Astrocyte (in vitro differentiated cells and primary cell): ENCODE measurements around the gene CAMKMT. TPM values are rescaled to one million over a fixed set of nuclear protein-coding genes. Genes with fewer than 3 reads are reported as not detected.

ENCODE experiments used
- DNase-seq: peaks from one replicate; pipeline ENCODE4 v3.0.0-alpha.2; 2010; ENCODE audit warnings: low read depth
- FAIRE-seq: peaks from 2 replicates; lab custom pipeline; 2011; peaks lifted over from hg19 to GRCh38; lab: Jason Lieb, UNC
- H2AFZ ChIP-seq: 2 replicates; pipeline ENCODE4 v1.6.0; 2012; ENCODE audit warnings: low read depth, low read length, inconsistent platforms
- H3K27ac ChIP-seq: 2 replicates; pipeline ENCODE4 v1.5.1; 2011; ENCODE audit warnings: low read depth, low read length, inconsistent platforms
- H3K27me3 ChIP-seq: 2 replicates; pipeline ENCODE4 v1.6.0; 2011; ENCODE audit warnings: low read length, inconsistent platforms; ENCODE audit not compliant: insufficient read depth
- H3K36me3 ChIP-seq: 2 replicates; pipeline ENCODE4 v1.5.1; 2011; ENCODE audit warnings: low read length, inconsistent platforms; ENCODE audit not compliant: insufficient read depth
- H3K4me1 ChIP-seq: 2 replicates; pipeline ENCODE4 v1.5.1; 2011; ENCODE audit warnings: low read length, inconsistent platforms; ENCODE audit not compliant: insufficient read depth
- H3K4me2 ChIP-seq: 2 replicates; pipeline ENCODE4 v1.6.0; 2012; ENCODE audit warnings: low read length, inconsistent platforms
- H3K4me3 ChIP-seq: 2 replicates; pipeline ENCODE4 v1.5.1; 2011; ENCODE audit warnings: low read depth, mild to moderate bottlenecking, low read length, inconsistent platforms; ENCODE audit not compliant: insufficient read depth
- H3K79me2 ChIP-seq: 2 replicates; pipeline ENCODE4 v1.6.0; 2012; ENCODE audit warnings: mild to moderate bottlenecking, low read length, inconsistent platforms; ENCODE audit not compliant: insufficient read depth
- H3K9ac ChIP-seq: 2 replicates; pipeline ENCODE4 v1.6.0; 2012; ENCODE audit warnings: mild to moderate bottlenecking, low read length, inconsistent platforms
- H3K9me3 ChIP-seq: 2 replicates; pipeline ENCODE4 v1.5.1; 2012; ENCODE audit warnings: low read depth, mild to moderate bottlenecking, low read length, inconsistent platforms; ENCODE audit not compliant: insufficient read depth
- H4K20me1 ChIP-seq: 2 replicates; pipeline ENCODE4 v1.6.0; 2012; ENCODE audit warnings: low read length, inconsistent platforms; ENCODE audit not compliant: insufficient read depth
- H3K27ac Mint-ChIP-seq: one replicate; pipeline ENCODE4 v1.8.0; 2021; ENCODE audit warnings: mild to moderate bottlenecking, mixed read lengths; ENCODE audit not compliant: unreplicated experiment
- H3K27me3 Mint-ChIP-seq: one replicate; pipeline ENCODE4 v1.8.0; 2021; ENCODE audit warnings: low read depth, mixed read lengths; ENCODE audit not compliant: unreplicated experiment
- H3K36me3 Mint-ChIP-seq: one replicate; pipeline ENCODE4 v1.8.0; 2021; ENCODE audit warnings: low read depth, mixed read lengths; ENCODE audit not compliant: unreplicated experiment
- H3K4me1 Mint-ChIP-seq: one replicate; pipeline ENCODE4 v1.8.0; 2021; ENCODE audit warnings: low read depth, mixed read lengths; ENCODE audit not compliant: unreplicated experiment
- H3K4me3 Mint-ChIP-seq: one replicate; pipeline ENCODE4 v1.8.0; 2021; ENCODE audit warnings: mild to moderate bottlenecking, moderate library complexity, mixed read lengths; ENCODE audit not compliant: unreplicated experiment
- H3K9me3 Mint-ChIP-seq: one replicate; pipeline ENCODE4 v1.8.0; 2021; ENCODE audit warnings: mild to moderate bottlenecking, mixed read lengths; ENCODE audit not compliant: unreplicated experiment
- CTCF ChIP-seq: IDR thresholded peaks from 2 replicates; pipeline ENCODE4 v1.5.1; 2011; ENCODE audit warnings: low read depth, mild to moderate bottlenecking, inconsistent platforms, low read length, moderate library complexity; ENCODE audit not compliant: insufficient read depth
- EZH2 ChIP-seq: IDR thresholded peaks from 2 replicates; pipeline ENCODE4 v1.6.1; 2012; ENCODE audit warnings: mild to moderate bottlenecking, low read length, inconsistent platforms; ENCODE audit not compliant: insufficient read depth
- total RNA-seq: library from RNA; stranded (reverse); gene quantifications from 2 replicates; pipeline ENCODE4 v1.2.1, GENCODE V29; 2021

CAMKMT gene
- total RNA-seq, 1 donor from 2014 or later: 9.3 TPM

GRCh38 chr2:44705876-44706480, 344.2 kb downstream of the CAMKMT start:
- peaks cover 8% of the 10 kb centered on the region for H3K4me1 Mint-ChIP-seq
- no peak overlapping the region for H3K4me3 Mint-ChIP-seq
- Histone ChIP-seq H3K36me3 (no peaks in the 10 kb centered on the region), H3K9ac (no peak overlapping the region), H4K20me1 (no peaks in the 10 kb centered on the region), H2AFZ (peak overlapping the region; percentile 45), H3K9me3 (no peaks in the 10 kb centered on the region), H3K4me1 (peaks cover 4% of the 10 kb centered on the region), H3K4me3 (peak overlapping the region; percentile 27), H3K27me3 (no peaks in the 10 kb centered on the region), H3K79me2 (no peaks in the 10 kb centered on the region), H3K27ac (no peak overlapping the region), H3K4me2 (peak overlapping the region; percentile 69)
- H3K27ac Mint-ChIP-seq: no peak overlapping the region
- no peaks in the 10 kb centered on the region for H3K36me3 Mint-ChIP-seq
- DNase-seq (no peak), FAIRE-seq (no peak)
- TF ChIP-seq EZH2 (no peak), CTCF (no peak)
- no peaks in the 10 kb centered on the region for H3K9me3 Mint-ChIP-seq
- H3K27me3 Mint-ChIP-seq: no peaks in the 10 kb centered on the region

GRCh38 chr2:44706681-44707553, 345.2 kb downstream of the CAMKMT start:
- Mint-ChIP-seq H3K27me3 (no peaks in the 10 kb centered on the region), H3K4me1 (peaks cover 8% of the 10 kb centered on the region), H3K27ac (no peak overlapping the region), H3K9me3 (no peaks in the 10 kb centered on the region), H3K4me3 (no peak overlapping the region), H3K36me3 (no peaks in the 10 kb centered on the region)
- H3K9ac ChIP-seq: no peak overlapping the region
- H3K36me3 ChIP-seq: no peaks in the 10 kb centered on the region
- DNase-seq (peak; percentile 5), FAIRE-seq (no peak)
- H4K20me1 ChIP-seq: no peaks in the 10 kb centered on the region
- peaks cover 4% of the 10 kb centered on the region for H3K4me1 ChIP-seq
- no peaks in the 10 kb centered on the region for H3K27me3 ChIP-seq
- H2AFZ ChIP-seq: no peak overlapping the region
- no peak for TF ChIP-seq CTCF
- TF ChIP-seq EZH2: no peak
- H3K27ac ChIP-seq: no peak overlapping the region
- no peaks in the 10 kb centered on the region for H3K79me2 ChIP-seq
- H3K4me2 ChIP-seq: peak overlapping the region; percentile 69
- H3K9me3 ChIP-seq: no peaks in the 10 kb centered on the region
- peak overlapping the region; percentile 27 for H3K4me3 ChIP-seq
